ENCODE data around the gene SLCO1A2.
A peak's percentile ranks its signal among the peaks of the same experiment; 100 is the strongest.

Gene SLCO1A2

GRCh38 chr12:21330682-21331253 is 3.9 kb downstream of the SLCO1A2 start:
- peak; percentile 15 for DNase-seq (ENCODE audit: low spot score)

GRCh38 chr12:21328578-21328977 is 6.1 kb downstream of the SLCO1A2 start:
- DNase-seq (ENCODE audit: low spot score), result no peak

GRCh38 chr12:21324551-21324950 is 10.2 kb downstream of the SLCO1A2 start:
- DNase-seq (ENCODE audit: low spot score), result no peak

GRCh38 chr12:21323736-21324135 is 11.0 kb downstream of the SLCO1A2 start:
- no peak for DNase-seq (ENCODE audit: low spot score)

- no peak for DNase-seq (ENCODE audit: low spot score)
These were observed 25.9 kb downstream of the SLCO1A2 start for GRCh38 chr12:21308785-21309184.

- DNase-seq (ENCODE audit: low spot score), result no peak
These were observed 29.1 kb downstream of the SLCO1A2 start for GRCh38 chr12:21305661-21306060.

- no peak for DNase-seq (ENCODE audit: low spot score)
These were observed 34.1 kb downstream of the SLCO1A2 start for GRCh38 chr12:21300632-21301031.

GRCh38 chr12:21296751-21297406 is 37.8 kb downstream of the SLCO1A2 start:
- DNase-seq (ENCODE audit: low spot score), result peak; percentile 36

GRCh38 chr12:21296348-21296747 is 38.4 kb downstream of the SLCO1A2 start:
- DNase-seq (ENCODE audit: low spot score), result no peak

- no peak for DNase-seq (ENCODE audit: low spot score)
These were observed 40.5 kb downstream of the SLCO1A2 start for GRCh38 chr12:21294176-21294575.

- no peak for DNase-seq (ENCODE audit: low spot score)
These were observed 42.6 kb downstream of the SLCO1A2 start for GRCh38 chr12:21292111-21292510.

- no peak for DNase-seq (ENCODE audit: low spot score)
These were observed 45.0 kb downstream of the SLCO1A2 start for GRCh38 chr12:21289698-21290097.

GRCh38 chr12:21276826-21277225 is 57.9 kb downstream of the SLCO1A2 start:
- no peak for DNase-seq (ENCODE audit: low spot score)

GRCh38 chr12:21265932-21266331 is 68.8 kb downstream of the SLCO1A2 start:
- DNase-seq (ENCODE audit: low spot score), result no peak

GRCh38 chr12:21264232-21264631 is 70.5 kb downstream of the SLCO1A2 start:
- no peak for DNase-seq (ENCODE audit: low spot score)

GRCh38 chr12:21257172-21257571 is 77.5 kb downstream of the SLCO1A2 start:
- DNase-seq (ENCODE audit: low spot score), result no peak

GRCh38 chr12:21252070-21252469 is 82.6 kb downstream of the SLCO1A2 start:
- no peak for DNase-seq (ENCODE audit: low spot score)

- DNase-seq (ENCODE audit: low spot score), result no peak
These were observed 86.0 kb downstream of the SLCO1A2 start for GRCh38 chr12:21248679-21249078.

- DNase-seq (ENCODE audit: low spot score), result no peak
These were observed 94.9 kb downstream of the SLCO1A2 start for GRCh38 chr12:21239866-21240265.

- DNase-seq (ENCODE audit: low spot score), result no peak
These were observed 100.3 kb downstream of the SLCO1A2 start for GRCh38 chr12:21234395-21234794.

GRCh38 chr12:21223930-21224329 is 110.8 kb downstream of the SLCO1A2 start:
- no peak for DNase-seq (ENCODE audit: low spot score)

- DNase-seq (ENCODE audit: low spot score), result no peak
These were observed 112.9 kb downstream of the SLCO1A2 start for GRCh38 chr12:21221778-21222177.

- no peak for DNase-seq (ENCODE audit: low spot score)
These were observed 113.6 kb downstream of the SLCO1A2 start for GRCh38 chr12:21221072-21221471.

- DNase-seq (ENCODE audit: low spot score), result no peak
These were observed 114.5 kb downstream of the SLCO1A2 start for GRCh38 chr12:21220266-21220665.
